GM12891 (cell line): Measurements from ENCODE around the gene OR1G1.

Experiments used
- POLR2A ChIP-seq: IDR thresholded peaks from 2 replicates; pipeline ENCODE4 v1.6.1; 2011; ENCODE audit warnings: low read depth, low read length, control low read depth
- POLR2AphosphoS5 ChIP-seq: IDR thresholded peaks from 2 replicates; pipeline ENCODE4 v1.6.1; 2011; ENCODE audit warnings: low read depth, low read length, control low read depth
- SPI1 ChIP-seq: IDR thresholded peaks from 2 replicates; pipeline ENCODE4 v1.6.1; 2011; ENCODE audit warnings: low read depth, low read length, control low read depth
- TAF1 ChIP-seq: IDR thresholded peaks from 2 replicates; pipeline ENCODE4 v1.6.1; 2011; ENCODE audit warnings: low read depth, low read length, control low read depth

- no peak for TF ChIP-seq POLR2A
- TF ChIP-seq TAF1 = no peak
- no peak for TF ChIP-seq SPI1
- no peak for TF ChIP-seq POLR2AphosphoS5
Measured at GRCh38 chr17:3127451-3127850, at the start of gene OR1G1.
